ENCODE results near the gene EVI5L. TPM values are rescaled to one million over a fixed set of nuclear protein-coding genes. Genes with fewer than 3 reads are reported as not detected.
A peak's percentile ranks its signal among the peaks of the same experiment; 100 is the strongest.

EVI5L gene
- polyA plus RNA-seq, 3 donors: 0.76 to 5.7 (median 1.3) TPM

- no peak overlapping the region for H3K27ac Mint-ChIP-seq
- H3K36me3 Mint-ChIP-seq: peaks cover 1 to 4% of the 10 kb centered on the region in 2 donors
- H3K4me1 Mint-ChIP-seq: peaks cover 11% of the 10 kb centered on the region
- H3K27me3 Mint-ChIP-seq (ENCODE audit: low read depth in 3 of 3): peaks cover 0 to 15% (median 14%) of the 10 kb centered on the region in 3 donors
- peaks cover 14 to 31% (median 30%) of the 10 kb centered on the region in 7 donors for H3K9me3 Mint-ChIP-seq
- peaks cover 7 to 12% of the 10 kb centered on the region in 2 donors for H3K4me1 ChIP-seq (ENCODE audit: control insufficient read depth in 1 of 2, insufficient read depth in 2 of 2, low read length in 2 of 2)
- H3K9ac ChIP-seq (ENCODE audit: insufficient read depth, low read length, poor library complexity, severe bottlenecking): no peak overlapping the region
- WGBS (ENCODE audit: insufficient coverage): no CpG with 5 or more reads among the region's 5 CpGs
- no peak overlapping the region for H3K27ac ChIP-seq (ENCODE audit: low read depth in 1 of 2, low read length in 2 of 2)
- intact Hi-C loops (cut with micrococcal nuclease): no loop called here
- H3K4me3 ChIP-seq (replicated peaks in 1 of 3; ENCODE audit: low read depth in 2 of 3, low read length in 3 of 3): no peak overlapping the region
- no peaks in the 10 kb centered on the region for H3K27me3 ChIP-seq (ENCODE audit: control insufficient read depth in 2 of 2, insufficient read depth in 2 of 2, low read length in 2 of 2)
- no peak for TF ChIP-seq CTCF (IDR thresholded peaks at IDR 0.05)
- no peak overlapping the region for H3K4me3 Mint-ChIP-seq
- DNase-seq: no peak
- H4K20me1 ChIP-seq (ENCODE audit: insufficient read depth, low read length): no peaks in the 10 kb centered on the region
- H2AFZ ChIP-seq (ENCODE audit: insufficient read depth, low read depth, low read length, poor library complexity, severe bottlenecking): no peak overlapping the region
- H3K79me2 ChIP-seq (ENCODE audit: insufficient read depth, low read length): no peaks in the 10 kb centered on the region
- H3K36me3 ChIP-seq (replicated peaks in 1 of 2; ENCODE audit: control insufficient read depth in 1 of 2, insufficient read depth in 2 of 2, low read length in 2 of 2): no peaks in the 10 kb centered on the region
- no peak overlapping the region for H3K4me2 ChIP-seq (replicated peaks; ENCODE audit: extremely low read depth, low read length, poor library complexity, severe bottlenecking)
- peaks cover 24 to 30% of the 10 kb centered on the region in 2 donors for H3K9me3 ChIP-seq (replicated peaks in 1 of 2; ENCODE audit: control insufficient read depth in 1 of 2, insufficient read depth in 1 of 2, low read length in 2 of 2)
These were observed 21.9 kb upstream of the EVI5L start for GRCh38 chr19:7808108-7808507.

GRCh38 chr19:7811989-7812388, 18.0 kb upstream of the EVI5L start:
- Mint-ChIP-seq H3K4me1 (peaks cover 23% of the 10 kb centered on the region), H3K27ac (no peak overlapping the region), H3K27me3 (ENCODE audit: low read depth in 3 of 3) (peaks cover 0 to 9% (median 4%) of the 10 kb centered on the region in 3 donors), H3K4me3 (no peak overlapping the region), H3K9me3 (peaks cover 25 to 57% (median 46%) of the 10 kb centered on the region in 7 donors), H3K36me3 (peaks cover 1 to 12% of the 10 kb centered on the region in 2 donors)
- no peaks in the 10 kb centered on the region for H3K27me3 ChIP-seq (ENCODE audit: control insufficient read depth in 2 of 2, insufficient read depth in 2 of 2, low read length in 2 of 2)
- H3K9ac ChIP-seq (ENCODE audit: insufficient read depth, low read length, poor library complexity, severe bottlenecking): no peak overlapping the region
- no peak overlapping the region for H3K27ac ChIP-seq (ENCODE audit: low read depth in 1 of 2, low read length in 2 of 2)
- no peak for DNase-seq
- H2AFZ ChIP-seq (ENCODE audit: insufficient read depth, low read depth, low read length, poor library complexity, severe bottlenecking): no peak overlapping the region
- peaks cover 33 to 51% of the 10 kb centered on the region in 2 donors for H3K9me3 ChIP-seq (replicated peaks in 1 of 2; ENCODE audit: control insufficient read depth in 1 of 2, insufficient read depth in 1 of 2, low read length in 2 of 2)
- no CpG with 5 or more reads among the region's 2 CpGs for WGBS (ENCODE audit: insufficient coverage)
- H3K4me2 ChIP-seq (replicated peaks; ENCODE audit: extremely low read depth, low read length, poor library complexity, severe bottlenecking): no peak overlapping the region
- H3K36me3 ChIP-seq (replicated peaks in 1 of 2; ENCODE audit: control insufficient read depth in 1 of 2, insufficient read depth in 2 of 2, low read length in 2 of 2): no peaks in the 10 kb centered on the region
- H4K20me1 ChIP-seq (ENCODE audit: insufficient read depth, low read length): no peaks in the 10 kb centered on the region
- peaks cover 19 to 27% of the 10 kb centered on the region in 2 donors for H3K4me1 ChIP-seq (ENCODE audit: control insufficient read depth in 1 of 2, insufficient read depth in 2 of 2, low read length in 2 of 2)
- H3K4me3 ChIP-seq (replicated peaks in 1 of 3; ENCODE audit: low read depth in 2 of 3, low read length in 3 of 3): peak overlapping the region in 1 of 3 experiments; percentile 8
- intact Hi-C loops (cut with micrococcal nuclease): no loop called here
- TF ChIP-seq CTCF (IDR thresholded peaks at IDR 0.05): no peak
- no peaks in the 10 kb centered on the region for H3K79me2 ChIP-seq (ENCODE audit: insufficient read depth, low read length)
